PC-3 (cell line): ENCODE data around the gene TRRAP.

ENCODE experiments used
- EZH2phosphoT487 ChIP-seq: fragments of 300-600 bp; sonication (generic); IDR thresholded peaks from 2 replicates; pipeline ENCODE4 v1.6.1; 2018; ENCODE audit warnings: mild to moderate bottlenecking, antibody characterized with exemption, low read length, borderline replicate concordance
- TF ChIP-seq, protein P1 (sequence below): fragments of 300-600 bp; sonication (generic); conservative IDR thresholded peaks from 2 replicates; pipeline ENCODE4 v1.5.1; 2017; ENCODE audit warnings: antibody characterized with exemption, low read depth, mild to moderate bottlenecking, low read length

- no peak for TF ChIP-seq EZH2phosphoT487
- TF ChIP-seq, protein P1, sequence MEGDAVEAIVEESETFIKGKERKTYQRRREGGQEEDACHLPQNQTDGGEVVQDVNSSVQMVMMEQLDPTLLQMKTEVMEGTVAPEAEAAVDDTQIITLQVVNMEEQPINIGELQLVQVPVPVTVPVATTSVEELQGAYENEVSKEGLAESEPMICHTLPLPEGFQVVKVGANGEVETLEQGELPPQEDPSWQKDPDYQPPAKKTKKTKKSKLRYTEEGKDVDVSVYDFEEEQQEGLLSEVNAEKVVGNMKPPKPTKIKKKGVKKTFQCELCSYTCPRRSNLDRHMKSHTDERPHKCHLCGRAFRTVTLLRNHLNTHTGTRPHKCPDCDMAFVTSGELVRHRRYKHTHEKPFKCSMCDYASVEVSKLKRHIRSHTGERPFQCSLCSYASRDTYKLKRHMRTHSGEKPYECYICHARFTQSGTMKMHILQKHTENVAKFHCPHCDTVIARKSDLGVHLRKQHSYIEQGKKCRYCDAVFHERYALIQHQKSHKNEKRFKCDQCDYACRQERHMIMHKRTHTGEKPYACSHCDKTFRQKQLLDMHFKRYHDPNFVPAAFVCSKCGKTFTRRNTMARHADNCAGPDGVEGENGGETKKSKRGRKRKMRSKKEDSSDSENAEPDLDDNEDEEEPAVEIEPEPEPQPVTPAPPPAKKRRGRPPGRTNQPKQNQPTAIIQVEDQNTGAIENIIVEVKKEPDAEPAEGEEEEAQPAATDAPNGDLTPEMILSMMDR, result no peak
Measured at GRCh38 chr7:99035723-99036545, 157.6 kb downstream of the TRRAP start.
